HG03575 (cell line): ENCODE measurements around the gene IGF2R.

ENCODE experiments used
- ATAC-seq: cut with Tn5 transposase; IDR thresholded peaks from one replicate; pipeline ENCODE4 v1.9.1; 2021; ENCODE audit not compliant: unreplicated experiment, insufficient number of reproducible peaks, low FRiP score; ENCODE audit errors: extremely low read depth

Gene IGF2R

DNA sequence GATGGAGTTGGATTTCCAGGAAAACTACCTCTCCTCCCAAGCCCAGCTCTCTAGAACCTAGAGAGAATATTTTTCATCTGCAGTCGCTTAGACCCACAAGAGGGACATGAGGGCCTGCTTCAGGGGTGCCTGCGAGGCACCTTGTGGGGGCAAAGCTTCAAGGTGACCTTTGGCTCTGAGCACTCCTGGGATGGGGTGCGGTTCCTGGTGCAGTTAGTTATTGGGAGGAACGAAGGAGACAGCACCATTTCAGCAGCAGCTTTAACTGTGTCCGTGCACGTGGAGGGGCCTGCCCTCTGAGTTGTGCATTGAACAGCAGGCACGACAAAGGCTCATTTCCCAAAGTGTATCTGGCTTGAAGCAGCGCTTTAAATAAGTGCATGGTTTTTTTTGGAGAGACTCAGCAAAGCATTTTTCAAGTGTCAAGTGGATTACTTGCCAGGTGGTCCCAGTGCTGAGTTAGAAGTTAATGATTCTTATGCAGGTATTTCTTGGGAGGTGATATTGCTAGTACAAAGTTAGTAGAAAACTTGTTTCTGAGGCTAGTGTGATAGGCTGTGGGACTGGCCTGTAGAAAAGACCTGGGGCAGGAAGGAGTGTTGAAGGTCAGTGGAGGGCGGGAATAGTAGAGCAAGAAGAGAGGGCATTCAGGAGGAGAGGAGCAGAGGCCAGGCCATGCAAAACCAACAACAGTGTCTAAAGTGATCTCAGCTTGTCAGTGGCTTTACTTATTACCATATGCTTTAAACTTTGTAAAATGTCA, 3.8 kb downstream of the IGF2R start:
- no peak for ATAC-seq

DNA sequence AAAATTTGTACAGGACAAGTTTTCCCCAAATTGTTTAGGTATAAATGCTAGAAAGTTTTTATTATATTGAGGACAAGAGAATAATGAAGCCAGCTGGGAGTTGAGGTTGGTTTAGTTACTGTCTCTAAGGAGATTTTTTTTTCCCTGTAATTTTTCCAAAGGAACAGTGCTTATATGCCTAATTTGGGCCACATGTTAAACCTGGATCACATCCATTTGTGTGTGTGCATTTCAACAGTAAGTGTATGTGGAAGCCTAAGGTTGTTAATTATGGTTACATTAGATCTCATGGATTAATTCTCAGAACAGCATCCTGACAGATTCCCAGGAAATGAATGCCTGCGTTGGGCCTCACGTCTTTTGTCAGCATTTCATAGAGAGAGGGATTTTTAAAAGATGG, 4.5 kb downstream of the IGF2R start:
- ATAC-seq = no peak

DNA sequence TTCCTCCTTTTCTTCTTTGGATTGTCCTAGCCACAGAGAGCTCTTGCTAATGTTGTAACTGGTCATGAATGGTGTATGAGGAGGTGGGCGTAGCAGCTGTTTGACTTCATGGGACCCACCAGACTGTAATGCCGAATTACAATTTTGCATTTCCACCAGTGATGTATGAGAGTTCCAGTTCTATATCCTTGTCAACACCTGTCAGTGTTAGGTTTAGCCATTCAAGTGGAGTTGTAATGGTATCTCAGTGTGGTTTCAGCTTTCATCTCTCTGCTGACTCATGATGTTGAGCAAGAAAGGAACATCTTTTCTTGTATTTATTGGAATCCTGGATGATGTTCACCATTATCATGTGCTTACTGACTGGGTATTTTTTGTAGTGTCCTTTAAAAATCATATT, 5.1 kb downstream of the IGF2R start:
- peak; percentile 48 for ATAC-seq

DNA sequence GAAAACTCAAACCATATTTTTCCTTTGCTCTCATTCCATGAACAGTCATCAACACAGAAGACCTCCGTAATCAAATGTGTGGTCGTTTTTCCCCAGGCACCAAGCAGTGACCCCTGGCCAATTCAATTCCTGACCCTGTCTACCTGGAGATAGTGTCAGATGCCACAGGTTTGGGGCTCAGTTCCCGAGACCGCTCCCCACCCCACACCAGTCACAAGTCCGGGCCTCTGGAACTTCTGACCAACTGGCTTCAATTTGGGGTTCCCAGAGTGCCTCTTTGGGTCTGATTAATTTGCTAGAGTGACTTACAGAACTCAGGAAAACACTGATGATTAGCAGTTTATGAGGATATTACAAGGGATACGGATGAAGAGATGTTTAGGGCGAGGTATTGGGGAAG, 6.0 kb downstream of the IGF2R start:
- no peak for ATAC-seq

DNA sequence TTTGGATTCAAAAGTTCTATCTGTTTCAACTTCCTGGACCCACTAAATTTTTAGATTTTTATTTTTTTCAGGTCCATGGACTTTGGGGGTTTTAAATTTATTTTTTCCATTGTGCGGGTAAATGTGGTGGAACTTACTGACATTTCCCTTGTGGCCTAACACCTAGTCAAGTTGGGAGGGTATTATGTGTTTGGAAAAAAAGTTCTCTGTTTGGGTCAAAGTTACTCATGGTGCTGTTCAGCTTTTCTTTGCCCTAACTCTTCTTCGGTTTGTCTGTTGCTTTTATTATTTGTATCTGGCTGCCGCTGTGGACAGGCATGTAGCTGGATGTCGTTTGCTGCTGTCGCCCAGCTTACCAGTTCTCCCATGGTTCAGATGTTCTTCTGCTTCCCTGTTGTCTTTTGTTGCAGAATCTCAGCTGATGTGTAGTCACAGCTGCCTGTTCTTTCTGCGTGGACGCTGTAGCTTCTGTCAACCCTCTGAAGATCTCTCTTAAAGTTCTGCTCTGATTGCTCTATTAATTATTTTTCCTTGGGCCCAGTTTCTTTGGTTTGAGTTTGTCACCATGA, 7.9 kb downstream of the IGF2R start:
- ATAC-seq = no peak

DNA sequence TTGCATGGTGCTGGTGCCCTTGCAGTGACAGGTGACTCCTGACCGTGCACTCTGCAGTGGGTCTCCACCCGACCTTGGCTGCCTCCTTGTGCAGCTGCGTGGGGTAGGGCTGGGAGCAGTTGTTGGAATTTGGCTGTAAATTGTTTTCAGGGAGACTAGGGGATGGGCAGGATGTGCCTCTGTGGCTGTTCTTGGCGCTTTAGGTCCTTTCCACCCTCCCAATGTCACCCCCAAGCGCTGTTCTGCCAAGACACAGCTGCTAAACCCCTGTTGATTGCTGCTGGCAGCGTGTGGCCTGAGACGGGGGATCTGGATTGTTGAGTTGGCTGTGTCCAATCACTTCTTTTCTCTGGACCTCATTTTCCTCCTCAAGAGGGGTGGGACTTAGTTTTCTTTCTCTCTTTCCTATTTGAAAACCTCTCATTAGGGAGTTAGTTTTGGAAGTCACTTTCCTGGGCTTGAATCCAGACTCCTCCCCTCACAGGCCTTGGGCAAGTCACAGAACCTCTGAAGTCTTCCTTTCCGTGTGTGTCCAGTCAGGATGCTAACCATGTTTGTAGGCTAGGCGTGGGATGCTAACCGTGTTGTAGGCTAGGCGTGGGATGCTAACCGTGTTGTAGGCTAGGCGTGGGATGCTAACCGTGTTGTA, 8.5 kb downstream of the IGF2R start:
- ATAC-seq = no peak

DNA sequence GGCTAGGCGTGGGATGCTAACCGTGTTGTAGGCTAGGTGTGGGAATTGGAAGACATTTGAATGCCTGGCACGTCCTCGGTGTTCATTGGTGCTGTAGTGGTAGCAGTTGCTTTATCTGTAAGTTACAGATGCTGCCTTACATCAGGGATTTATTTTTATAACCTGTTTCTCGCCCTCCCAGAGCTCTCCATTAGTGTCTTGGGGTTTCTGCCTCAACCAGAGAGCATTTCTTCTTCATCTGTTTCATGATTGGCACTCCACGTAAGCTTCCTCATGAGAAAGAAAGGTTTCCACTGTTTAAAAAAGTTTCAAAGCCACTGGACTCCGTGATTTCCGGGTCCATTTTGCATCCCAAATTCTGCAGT, 9.0 kb downstream of the IGF2R start:
- ATAC-seq = no peak

DNA sequence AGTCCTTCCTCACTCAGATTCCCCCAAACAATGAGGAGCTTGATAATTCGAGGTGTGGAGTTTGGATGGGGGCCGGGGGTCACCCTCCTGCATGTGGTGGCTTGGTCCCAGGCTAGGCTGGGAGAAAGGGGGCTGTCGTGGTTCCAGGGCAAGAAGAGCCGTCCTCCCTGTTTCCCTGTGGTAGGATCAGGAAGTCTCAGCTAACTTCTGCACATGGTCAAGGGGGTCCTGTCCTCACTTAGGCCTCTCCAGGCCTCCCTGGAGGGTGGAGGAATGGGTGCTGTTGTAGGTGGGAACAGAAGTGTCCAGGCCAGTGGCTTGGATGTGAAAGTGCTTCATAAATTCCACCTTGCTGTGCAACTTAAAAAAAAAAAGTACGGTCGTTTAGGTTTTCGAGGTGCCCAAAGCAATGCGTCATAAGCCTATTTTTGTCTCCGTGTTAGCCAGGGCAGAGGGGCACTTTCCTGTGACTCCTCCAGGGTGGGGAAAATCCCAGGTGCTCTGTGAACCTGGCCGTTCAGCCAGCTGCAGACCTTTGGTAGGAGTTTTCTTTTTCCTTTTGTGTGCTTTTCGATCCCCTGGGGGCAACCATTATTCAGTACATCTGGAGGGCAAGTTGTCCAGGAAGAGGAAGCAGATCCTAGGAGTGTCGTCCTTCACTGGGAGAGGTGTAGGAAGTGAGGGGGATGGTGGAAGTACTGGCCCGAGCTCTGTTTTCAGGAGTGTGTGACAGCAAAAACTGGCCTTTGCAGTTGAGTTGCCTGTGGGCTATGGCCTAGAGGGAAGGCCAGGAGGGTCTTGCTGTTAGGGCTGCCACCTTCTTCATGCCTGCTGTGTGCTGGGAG, 9.6 kb downstream of the IGF2R start:
- ATAC-seq = no peak

DNA sequence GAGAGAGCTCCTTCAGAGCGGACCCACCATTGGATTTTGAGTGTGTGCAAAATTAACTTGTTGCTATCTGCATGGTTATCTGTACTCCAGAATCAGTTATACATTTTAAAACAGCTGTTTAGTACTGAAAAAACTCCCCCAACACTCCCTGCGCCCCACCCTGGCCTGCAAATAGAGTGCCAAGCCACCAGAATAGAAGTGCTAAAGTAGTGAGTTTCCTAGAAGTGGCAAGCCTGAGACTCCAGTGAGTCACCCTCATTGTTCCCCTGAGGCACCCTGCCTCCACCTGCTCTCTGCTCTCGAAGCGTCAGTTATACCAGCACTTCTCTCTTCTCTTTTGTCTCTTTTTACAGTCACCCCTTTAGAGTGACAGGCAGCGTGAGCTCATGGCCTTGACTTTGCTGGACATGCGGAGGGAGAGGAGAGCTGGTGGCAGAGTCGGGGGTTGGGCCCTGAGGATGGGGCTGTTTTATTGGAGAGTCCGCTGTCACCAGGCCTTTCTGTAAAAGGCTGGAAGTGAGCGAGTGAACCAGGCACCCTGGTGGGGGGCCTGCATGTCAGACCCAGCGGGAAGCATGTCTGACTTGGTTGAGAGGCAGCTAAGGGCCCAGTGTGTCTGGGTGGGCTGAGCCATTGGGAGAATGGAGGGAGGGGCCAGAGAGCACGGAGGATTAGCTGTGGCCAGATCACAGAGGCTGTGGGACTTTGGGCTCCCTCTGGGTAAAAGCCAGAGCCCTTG, 10.4 kb downstream of the IGF2R start:
- ATAC-seq = peak; percentile 64

DNA sequence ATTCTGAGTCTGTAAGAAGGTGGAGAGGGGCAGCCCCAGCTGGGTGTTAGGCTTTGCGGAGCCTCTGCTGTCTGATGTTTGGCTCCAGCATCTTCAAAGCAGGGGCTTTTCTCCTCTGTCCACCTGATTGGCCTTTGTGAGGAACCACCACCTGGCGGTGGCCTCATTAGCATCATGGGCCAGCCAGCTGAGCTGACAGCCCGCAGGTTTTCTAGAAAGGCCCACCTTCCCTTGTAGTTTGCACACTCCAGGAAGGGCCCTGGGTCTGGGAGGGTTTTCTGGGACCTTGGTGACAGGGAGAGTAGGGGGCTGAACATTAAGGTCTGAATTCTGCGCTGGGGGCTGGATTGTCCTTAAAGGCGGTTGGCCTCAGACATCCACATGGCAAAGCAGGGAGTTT, 11.6 kb downstream of the IGF2R start:
- ATAC-seq = no peak

DNA sequence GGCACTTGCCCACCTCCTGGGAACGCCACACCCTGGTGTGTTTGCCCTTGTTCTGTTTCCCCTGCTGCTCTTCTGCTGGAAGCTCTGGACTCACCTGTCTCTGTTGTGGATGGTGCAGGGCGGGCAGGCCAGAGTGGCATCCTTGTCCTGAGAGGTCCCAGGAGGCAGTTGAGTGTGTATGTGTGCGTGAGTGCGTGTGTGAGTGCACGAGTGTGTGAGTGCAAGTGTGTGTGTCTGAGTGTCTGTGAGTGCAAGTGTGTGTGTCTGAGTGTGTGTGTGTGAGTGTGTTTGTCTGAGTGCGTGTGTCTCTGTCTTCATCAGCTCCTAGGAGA, 12.2 kb downstream of the IGF2R start:
- ATAC-seq = no peak

DNA sequence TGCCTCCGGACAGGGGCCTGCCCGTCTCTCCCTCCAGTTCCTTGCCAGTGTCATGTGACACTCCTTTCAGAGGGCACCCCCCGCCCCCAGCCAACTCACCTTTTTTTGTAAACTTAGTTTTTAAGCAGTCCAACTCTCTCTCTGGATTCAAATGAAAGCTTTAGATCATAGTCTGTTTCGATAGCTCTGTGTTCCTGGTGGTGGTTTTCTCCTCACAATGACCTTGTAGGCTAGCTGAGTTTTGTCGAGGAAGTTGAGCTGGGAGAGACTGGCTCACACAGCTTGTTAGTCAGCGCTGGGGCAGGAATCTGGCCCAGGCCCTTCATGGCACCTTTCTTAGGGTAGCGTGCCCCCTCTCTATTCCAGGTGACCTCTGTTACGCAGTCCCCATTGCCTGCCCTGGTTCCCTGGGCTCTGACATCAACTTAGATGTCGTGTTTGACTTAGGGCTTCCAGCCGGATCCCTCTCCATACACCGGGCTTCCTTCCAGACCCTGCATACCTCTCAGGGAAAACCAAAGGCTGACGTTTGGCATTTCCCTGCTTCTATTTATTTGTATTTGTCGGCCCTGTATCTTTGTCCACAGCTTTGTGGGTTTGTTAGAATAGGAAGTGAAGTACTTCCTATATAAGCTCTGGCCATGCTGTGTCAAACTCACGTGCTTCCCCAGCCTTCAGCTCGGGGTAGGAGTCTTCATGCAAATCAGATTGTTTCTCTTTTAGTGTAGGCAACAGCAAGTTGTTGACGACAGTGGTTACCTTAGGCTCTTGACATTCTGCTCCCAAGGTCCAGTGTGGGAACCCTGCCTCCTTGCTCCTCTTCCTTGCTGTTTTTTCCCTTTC, 12.7 kb downstream of the IGF2R start:
- ATAC-seq = peak; percentile 37

DNA sequence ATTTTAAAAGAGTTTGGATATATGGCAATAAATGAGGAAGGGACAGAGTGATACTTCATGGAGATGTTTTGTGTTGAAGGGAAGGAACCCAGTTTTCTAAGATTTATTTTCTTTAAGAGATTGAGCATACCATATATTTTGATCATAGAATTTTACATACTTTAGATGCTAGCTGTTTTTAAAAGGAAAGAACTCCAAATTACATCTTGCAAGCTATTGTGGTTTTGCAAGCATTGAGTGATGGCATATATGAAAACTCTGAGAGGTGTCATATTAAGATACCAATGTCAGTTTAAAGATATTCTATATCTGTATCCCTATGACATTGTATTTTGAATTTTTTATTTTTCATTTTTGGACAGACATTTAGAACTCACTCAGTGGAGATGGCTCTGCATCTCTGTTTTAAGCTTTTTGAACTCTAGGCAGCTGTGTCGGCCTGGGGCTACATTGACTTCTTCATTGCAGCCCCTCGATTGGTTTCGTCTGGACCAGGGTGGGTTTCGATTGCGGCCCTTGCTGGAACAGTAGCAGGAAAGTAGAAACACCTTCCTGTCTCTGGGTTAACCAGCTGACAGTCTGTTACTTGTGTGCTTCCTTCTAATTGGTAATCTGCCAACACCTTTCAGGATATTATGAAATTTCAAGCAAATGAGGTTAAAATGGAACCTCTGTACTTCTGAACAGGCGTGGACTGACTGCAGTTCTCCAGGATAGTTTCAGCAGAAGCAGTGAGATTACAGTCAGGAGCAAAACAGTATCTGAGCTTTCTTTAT, 14.0 kb downstream of the IGF2R start:
- no peak for ATAC-seq

DNA sequence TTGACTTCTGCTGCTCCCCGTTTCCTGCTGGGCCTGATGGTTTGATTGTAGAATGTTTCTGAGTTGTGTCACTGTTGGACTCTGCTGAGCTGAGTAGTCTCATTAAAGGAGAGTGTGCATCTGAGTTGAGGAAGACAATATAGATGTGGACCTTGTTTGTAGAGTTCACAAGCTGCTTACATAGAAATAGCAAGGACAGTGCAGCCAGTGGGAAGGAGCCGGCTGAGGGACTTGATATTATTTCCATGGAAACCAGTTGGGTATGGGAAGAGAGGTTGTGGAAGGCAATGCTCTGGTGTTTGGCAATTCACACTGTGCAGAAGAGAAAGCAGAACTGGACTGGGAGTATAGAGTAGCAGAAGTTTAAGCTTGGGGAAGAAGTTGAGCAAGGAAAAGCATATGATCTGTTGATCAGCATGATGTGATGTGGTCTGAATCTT, 14.8 kb downstream of the IGF2R start:
- no peak for ATAC-seq

DNA sequence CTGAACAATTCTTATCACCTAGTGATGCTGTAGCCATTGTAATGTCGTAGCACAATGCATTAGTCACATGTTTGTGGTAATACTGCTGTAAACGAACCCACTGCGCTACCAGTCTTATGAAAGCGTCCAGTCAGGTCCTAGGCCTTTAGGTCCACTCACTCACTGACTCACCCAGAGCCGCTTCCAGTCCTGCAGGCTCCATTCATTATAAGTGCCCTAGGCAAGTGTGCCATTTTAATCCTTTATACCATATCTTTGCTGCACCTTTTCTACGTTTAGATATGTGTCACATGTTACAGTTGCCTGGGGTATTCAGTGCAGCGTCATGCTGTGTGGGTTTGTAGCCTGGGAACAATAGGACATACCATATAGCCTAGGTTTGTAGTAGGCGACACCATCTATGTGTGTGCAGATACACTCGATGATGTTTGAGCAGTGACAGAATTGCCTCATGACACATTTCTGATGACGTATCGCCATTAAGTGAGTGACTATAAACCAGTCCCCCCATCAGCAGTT, 15.4 kb downstream of the IGF2R start:
- no peak for ATAC-seq

DNA sequence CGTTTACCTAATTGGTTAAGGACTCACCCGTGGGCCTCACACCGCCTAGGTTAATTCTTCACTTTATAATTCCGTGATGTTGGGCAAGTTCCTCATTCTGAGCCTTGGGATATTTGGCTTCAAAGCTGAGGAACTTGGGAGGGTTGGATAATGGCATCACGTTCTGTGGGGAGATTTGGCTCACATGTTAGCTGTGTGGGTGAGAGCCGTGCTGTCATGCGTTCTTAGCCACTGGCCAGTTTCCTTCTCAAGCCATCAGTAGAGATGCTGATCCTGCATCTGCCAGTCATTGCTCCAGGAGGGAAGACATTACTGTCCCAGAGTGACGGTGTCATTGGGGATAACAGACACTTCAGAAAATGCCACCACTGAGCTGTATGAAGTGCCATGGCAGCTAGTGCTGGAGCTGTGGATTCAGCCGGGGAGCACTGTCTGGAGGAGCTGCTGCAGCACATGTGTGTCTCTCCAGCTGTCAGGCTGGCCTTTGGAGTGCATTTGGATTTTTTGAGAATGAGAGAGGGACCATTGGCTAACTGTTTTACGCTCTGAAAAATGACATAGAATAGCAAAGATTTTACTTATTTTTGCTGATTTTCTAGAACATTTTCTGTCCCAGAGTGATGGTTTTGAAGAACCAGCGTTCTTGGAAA, 16.5 kb downstream of the IGF2R start:
- no peak for ATAC-seq

DNA sequence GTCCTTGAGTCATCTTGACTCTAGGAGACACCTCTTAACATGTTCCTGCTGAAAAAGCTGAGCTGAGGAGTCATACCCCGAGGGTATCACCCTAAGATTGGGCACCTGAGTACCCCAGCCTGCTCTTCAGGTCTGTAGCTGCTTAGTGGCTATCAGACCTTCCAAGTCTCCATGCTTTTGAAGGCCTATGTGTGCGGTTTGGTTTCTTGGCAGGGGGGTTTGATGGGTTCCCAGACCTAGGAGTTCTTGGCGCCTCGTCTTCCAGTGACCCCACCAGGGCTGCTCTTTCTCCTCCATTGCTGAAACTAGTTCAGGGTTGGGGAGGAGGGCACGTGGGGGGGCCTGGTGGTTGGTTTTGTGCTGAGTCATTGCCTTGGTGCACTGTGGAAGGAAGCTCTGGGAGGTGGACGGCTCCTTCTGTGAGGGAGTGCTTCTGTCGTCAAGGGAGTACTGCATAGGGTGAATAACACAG, 20.1 kb downstream of the IGF2R start:
- ATAC-seq = no peak
